GM06990 (cell line): ENCODE measurements around the gene YBEY.

ENCODE experiments used
- DNase-seq: peaks from one replicate; pipeline ENCODE4 v3.0.0-alpha.2; 2011; ENCODE audit not compliant: insufficient read length; ENCODE audit errors: extremely low read depth
- H3K27me3 ChIP-seq: replicated peaks from 2 replicates; pipeline ENCODE4 v1.6.0; 2011; ENCODE audit warnings: low read length; ENCODE audit not compliant: control insufficient read depth, insufficient read depth
- H3K36me3 ChIP-seq: 2 replicates; pipeline ENCODE4 v1.5.1; 2011; ENCODE audit warnings: low read length; ENCODE audit not compliant: control insufficient read depth, insufficient read depth
- H3K4me3 ChIP-seq: replicated peaks from 2 replicates; pipeline ENCODE4 v1.5.1; 2011; ENCODE audit warnings: low read depth, mild to moderate bottlenecking, control low read depth, low read length
- TF ChIP-seq, protein P1 (sequence below): IDR thresholded peaks from 2 replicates; pipeline ENCODE4 v1.5.1; 2011; ENCODE audit warnings: low read length, control low read depth, mild to moderate bottlenecking, inconsistent platforms; ENCODE audit not compliant: insufficient read depth, poor library complexity, severe bottlenecking

Gene YBEY

GRCh38 chr21:46346296-46347202 lies 60.4 kb downstream of the YBEY start:
- H3K4me3 ChIP-seq, result no peak overlapping the region
- H3K36me3 ChIP-seq, result peaks cover 31% of the 10 kb centered on the region
- DNase-seq, result no peak
- TF ChIP-seq, protein P1, sequence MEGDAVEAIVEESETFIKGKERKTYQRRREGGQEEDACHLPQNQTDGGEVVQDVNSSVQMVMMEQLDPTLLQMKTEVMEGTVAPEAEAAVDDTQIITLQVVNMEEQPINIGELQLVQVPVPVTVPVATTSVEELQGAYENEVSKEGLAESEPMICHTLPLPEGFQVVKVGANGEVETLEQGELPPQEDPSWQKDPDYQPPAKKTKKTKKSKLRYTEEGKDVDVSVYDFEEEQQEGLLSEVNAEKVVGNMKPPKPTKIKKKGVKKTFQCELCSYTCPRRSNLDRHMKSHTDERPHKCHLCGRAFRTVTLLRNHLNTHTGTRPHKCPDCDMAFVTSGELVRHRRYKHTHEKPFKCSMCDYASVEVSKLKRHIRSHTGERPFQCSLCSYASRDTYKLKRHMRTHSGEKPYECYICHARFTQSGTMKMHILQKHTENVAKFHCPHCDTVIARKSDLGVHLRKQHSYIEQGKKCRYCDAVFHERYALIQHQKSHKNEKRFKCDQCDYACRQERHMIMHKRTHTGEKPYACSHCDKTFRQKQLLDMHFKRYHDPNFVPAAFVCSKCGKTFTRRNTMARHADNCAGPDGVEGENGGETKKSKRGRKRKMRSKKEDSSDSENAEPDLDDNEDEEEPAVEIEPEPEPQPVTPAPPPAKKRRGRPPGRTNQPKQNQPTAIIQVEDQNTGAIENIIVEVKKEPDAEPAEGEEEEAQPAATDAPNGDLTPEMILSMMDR, result no peak
- H3K27me3 ChIP-seq, result no peaks in the 10 kb centered on the region

GRCh38 chr21:46347203-46347550 lies 61.0 kb downstream of the YBEY start:
- Histone ChIP-seq H3K27me3 (no peaks in the 10 kb centered on the region), H3K36me3 (peaks cover 33% of the 10 kb centered on the region), H3K4me3 (no peak overlapping the region)
- DNase-seq, result no peak
- TF ChIP-seq, protein P1, result no peak
